HUES6 (cell line): ENCODE measurements around the gene SARM1.

Experiments used
- H3K27ac ChIP-seq: 2 replicates; pipeline ENCODE4 v1.7.0; 2013; ENCODE audit warnings: low read depth, mild to moderate bottlenecking, low read length, inconsistent platforms
- H3K27me3 ChIP-seq: 2 replicates; pipeline ENCODE4 v1.6.1; 2013; ENCODE audit warnings: low read length; ENCODE audit not compliant: control insufficient read depth, insufficient read depth
- H3K36me3 ChIP-seq: 2 replicates; pipeline ENCODE4 v1.6.1; 2013; ENCODE audit warnings: low read length; ENCODE audit not compliant: control insufficient read depth, insufficient read depth
- H3K4me1 ChIP-seq: 2 replicates; pipeline ENCODE4 v1.6.1; 2013; ENCODE audit warnings: low read length; ENCODE audit not compliant: control insufficient read depth, insufficient read depth
- H3K4me3 ChIP-seq: 2 replicates; pipeline ENCODE4 v1.5.1; 2013; ENCODE audit warnings: low read depth, low read length
- H3K9ac ChIP-seq: one replicate; pipeline ENCODE4 v1.6.1; 2013; ENCODE audit warnings: mild to moderate bottlenecking, low read length
- H3K9me3 ChIP-seq: 2 replicates; pipeline ENCODE4 v1.6.1; 2013; ENCODE audit warnings: low read depth, low read length; ENCODE audit not compliant: control insufficient read depth, insufficient read depth

Gene SARM1

GRCh38 chr17:28395968-28396367 lies 24.5 kb downstream of the SARM1 start:
- H3K9me3 ChIP-seq, result no peaks in the 10 kb centered on the region
- H3K9ac ChIP-seq, result no peak overlapping the region
- peaks cover 14% of the 10 kb centered on the region for H3K27me3 ChIP-seq
- H3K4me1 ChIP-seq, result peaks cover 23% of the 10 kb centered on the region
- no peak overlapping the region for H3K27ac ChIP-seq
- H3K4me3 ChIP-seq, result no peak overlapping the region
- H3K36me3 ChIP-seq, result peaks cover 8% of the 10 kb centered on the region; the same call in 1 of the 2 replicates

- no peaks in the 10 kb centered on the region for H3K9me3 ChIP-seq
- H3K36me3 ChIP-seq, result peaks cover 8% of the 10 kb centered on the region; the same call in 1 of the 2 replicates
- H3K27ac ChIP-seq, result no peak overlapping the region
- H3K4me1 ChIP-seq, result peaks cover 26% of the 10 kb centered on the region
- H3K27me3 ChIP-seq, result peaks cover 19% of the 10 kb centered on the region
- no peak overlapping the region for H3K4me3 ChIP-seq
- H3K9ac ChIP-seq, result no peak overlapping the region
These were observed 25.2 kb downstream of the SARM1 start for GRCh38 chr17:28396635-28397239.

- Histone ChIP-seq H3K4me1 (peaks cover 32% of the 10 kb centered on the region), H3K27ac (no peak overlapping the region), H3K36me3 (peaks cover 8% of the 10 kb centered on the region; the same call in 1 of the 2 replicates), H3K27me3 (peaks cover 21% of the 10 kb centered on the region), H3K9ac (no peak overlapping the region), H3K9me3 (no peaks in the 10 kb centered on the region), H3K4me3 (no peak overlapping the region)
These were observed 25.8 kb downstream of the SARM1 start for GRCh38 chr17:28397275-28397674.

GRCh38 chr17:28397687-28398279 lies 26.3 kb downstream of the SARM1 start:
- H3K27ac ChIP-seq, result no peak overlapping the region

GRCh38 chr17:28398280-28398981 lies 26.9 kb downstream of the SARM1 start:
- peaks cover 30% of the 10 kb centered on the region for H3K27me3 ChIP-seq
- H3K4me1 ChIP-seq, result peaks cover 38% of the 10 kb centered on the region
- H3K36me3 ChIP-seq, result peaks cover 8% of the 10 kb centered on the region; the same call in 1 of the 2 replicates
- H3K4me3 ChIP-seq, result no peak overlapping the region
- no peak overlapping the region for H3K27ac ChIP-seq
- no peaks in the 10 kb centered on the region for H3K9me3 ChIP-seq
- no peak overlapping the region for H3K9ac ChIP-seq

More at GRCh38 chr17:28397687-28398279, 26.3 kb downstream of the SARM1 start:
- Histone ChIP-seq H3K9me3 (no peaks in the 10 kb centered on the region), H3K4me3 (no peak overlapping the region), H3K27me3 (peaks cover 24% of the 10 kb centered on the region), H3K9ac (no peak overlapping the region), H3K36me3 (peaks cover 8% of the 10 kb centered on the region; the same call in 1 of the 2 replicates), H3K4me1 (peaks cover 32% of the 10 kb centered on the region)

- H3K4me3 ChIP-seq, result no peak overlapping the region
- no peak overlapping the region for H3K27ac ChIP-seq
These were observed 28.3 kb downstream of the SARM1 start for GRCh38 chr17:28399808-28400207.

GRCh38 chr17:28402224-28402630 lies 30.7 kb downstream of the SARM1 start:
- peak overlapping the region; percentile 20 for H3K4me3 ChIP-seq
- peaks cover 45% of the 10 kb centered on the region for H3K4me1 ChIP-seq
- peaks cover 48% of the 10 kb centered on the region for H3K27me3 ChIP-seq
- H3K36me3 ChIP-seq, result peaks cover 8% of the 10 kb centered on the region; the same call in 1 of the 2 replicates
- no peaks in the 10 kb centered on the region for H3K9me3 ChIP-seq
- no peak overlapping the region for H3K27ac ChIP-seq
- no peak overlapping the region for H3K9ac ChIP-seq

More at GRCh38 chr17:28399808-28400207, 28.3 kb downstream of the SARM1 start:
- H3K27me3 ChIP-seq, result peaks cover 43% of the 10 kb centered on the region
- H3K4me1 ChIP-seq, result peaks cover 46% of the 10 kb centered on the region
- peaks cover 8% of the 10 kb centered on the region; the same call in 1 of the 2 replicates for H3K36me3 ChIP-seq
- no peaks in the 10 kb centered on the region for H3K9me3 ChIP-seq
- no peak overlapping the region for H3K9ac ChIP-seq

GRCh38 chr17:28402844-28403243 lies 31.4 kb downstream of the SARM1 start:
- Histone ChIP-seq H3K36me3 (peaks cover 8% of the 10 kb centered on the region; the same call in 1 of the 2 replicates), H3K4me3 (peak overlapping the region; percentile 20; the same call in 1 of the 2 replicates), H3K9me3 (no peaks in the 10 kb centered on the region), H3K27me3 (peaks cover 48% of the 10 kb centered on the region), H3K4me1 (peaks cover 51% of the 10 kb centered on the region), H3K27ac (no peak overlapping the region), H3K9ac (peak overlapping the region; percentile 2)

- Histone ChIP-seq H3K4me1 (peaks cover 60% of the 10 kb centered on the region), H3K9me3 (no peaks in the 10 kb centered on the region), H3K36me3 (peaks cover 6% of the 10 kb centered on the region; the same call in 1 of the 2 replicates), H3K27me3 (peaks cover 47% of the 10 kb centered on the region), H3K27ac (no peak overlapping the region), H3K4me3 (no peak overlapping the region), H3K9ac (no peak overlapping the region)
These were observed 32.5 kb downstream of the SARM1 start for GRCh38 chr17:28404007-28404406.

- Histone ChIP-seq H3K9ac (no peak overlapping the region), H3K27me3 (peaks cover 43% of the 10 kb centered on the region), H3K36me3 (peaks cover 1% of the 10 kb centered on the region; the same call in 1 of the 2 replicates)
These were observed 32.9 kb downstream of the SARM1 start for GRCh38 chr17:28404461-28404811.

More at GRCh38 chr17:28404461-28404811, 32.9 kb downstream of the SARM1 start:
- H3K27ac ChIP-seq, result no peak overlapping the region
- H3K9me3 ChIP-seq, result no peaks in the 10 kb centered on the region
- no peak overlapping the region; the same call in 1 of the 2 replicates for H3K4me3 ChIP-seq
- H3K4me1 ChIP-seq, result peaks cover 62% of the 10 kb centered on the region
